ENCODE measurements around the gene BCAT1. TPM values are rescaled to one million over a fixed set of nuclear protein-coding genes. Genes with fewer than 3 reads are reported as not detected.

Gene BCAT1
- total RNA-seq, 2 donors from 2014 or later = 21.3 to 68.8 TPM

GRCh38 chr12:24903329-24904088, 45.4 kb downstream of the BCAT1 start:
- Mint-ChIP-seq H3K4me1 (peaks cover 26% of the 10 kb centered on the region), H3K36me3 (ENCODE audit: low read depth) (peaks cover 14% of the 10 kb centered on the region), H3K27ac (peak overlapping the region; percentile 13), H3K4me3 (no peak overlapping the region), H3K9me3 (peaks cover 3% of the 10 kb centered on the region), H3K27me3 (peaks cover 27% of the 10 kb centered on the region)
- ATAC-seq (replicated peaks) = no peak

- peak overlapping the region; percentile 92 for H3K27ac Mint-ChIP-seq
- H3K9me3 Mint-ChIP-seq = peaks cover 3% of the 10 kb centered on the region
- H3K4me3 Mint-ChIP-seq = no peak overlapping the region
- H3K27me3 Mint-ChIP-seq = peaks cover 30% of the 10 kb centered on the region
- ATAC-seq (replicated peaks) = peak; percentile 42
- peaks cover 14% of the 10 kb centered on the region for H3K36me3 Mint-ChIP-seq (ENCODE audit: low read depth)
- peaks cover 26% of the 10 kb centered on the region for H3K4me1 Mint-ChIP-seq
Observed at GRCh38 chr12:24902511-24903328, 46.2 kb downstream of the BCAT1 start.

- Mint-ChIP-seq H3K4me3 (no peak overlapping the region), H3K27ac (peak overlapping the region; percentile 92), H3K27me3 (peaks cover 33% of the 10 kb centered on the region), H3K4me1 (peaks cover 26% of the 10 kb centered on the region), H3K36me3 (ENCODE audit: low read depth) (peaks cover 14% of the 10 kb centered on the region), H3K9me3 (peaks cover 3% of the 10 kb centered on the region)
- ATAC-seq (replicated peaks) = no peak
Observed at GRCh38 chr12:24901576-24902461, 47.1 kb downstream of the BCAT1 start.

DNA sequence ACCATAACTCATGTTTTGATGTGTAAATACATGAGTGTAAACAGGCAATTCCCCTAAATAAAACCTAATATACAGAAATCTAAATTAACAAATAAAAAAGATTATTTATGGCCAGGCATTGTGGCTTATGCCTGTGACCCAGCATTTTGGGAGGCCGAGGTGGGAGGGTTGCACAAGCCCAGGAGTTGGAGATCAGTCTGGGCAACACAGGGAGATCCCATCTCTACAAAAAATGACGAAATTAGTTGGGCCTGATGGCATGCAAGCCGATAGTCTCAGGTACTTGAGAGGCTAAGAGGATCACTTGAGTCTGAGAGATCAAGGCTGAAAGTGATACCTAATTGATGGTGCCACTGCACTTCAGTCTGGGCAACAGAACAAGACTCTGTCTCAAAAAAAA, 48.7 kb downstream of the BCAT1 start:
- H3K4me3 Mint-ChIP-seq = no peak overlapping the region

DNA sequence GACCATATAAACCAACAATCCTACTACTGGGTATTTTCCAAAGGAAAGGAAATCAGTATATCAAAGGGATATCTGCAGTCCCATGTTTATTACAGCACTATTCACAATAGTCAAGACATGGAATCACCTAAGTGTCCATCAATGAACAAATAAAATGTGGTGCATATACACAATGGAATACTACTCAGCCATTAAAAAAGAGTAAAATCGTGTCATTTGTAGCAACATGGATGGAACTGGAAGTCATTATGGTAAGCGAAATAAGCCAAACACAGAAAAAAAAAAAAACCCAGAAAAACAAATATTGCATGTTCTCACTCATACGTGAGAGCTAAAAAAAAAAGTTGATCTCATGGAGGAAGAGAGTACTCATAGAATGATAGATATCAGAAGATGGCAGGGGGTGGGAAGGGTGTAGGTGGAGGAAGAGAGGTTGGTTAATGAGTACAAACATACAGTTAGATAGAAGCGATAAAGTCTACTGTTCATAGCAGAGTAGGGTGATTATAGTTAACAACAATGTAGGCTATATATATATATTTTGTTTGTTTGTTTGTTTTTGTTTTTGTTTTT, 49.3 kb downstream of the BCAT1 start:
- Mint-ChIP-seq H3K4me1 (peaks cover 26% of the 10 kb centered on the region), H3K4me3 (no peak overlapping the region), H3K36me3 (ENCODE audit: low read depth) (peaks cover 14% of the 10 kb centered on the region), H3K27me3 (peaks cover 36% of the 10 kb centered on the region), H3K27ac (no peak overlapping the region), H3K9me3 (peaks cover 3% of the 10 kb centered on the region)
- peak; percentile 24 for ATAC-seq (replicated peaks)

More for the DNA sequence above, 48.7 kb downstream of the BCAT1 start:
- ATAC-seq (replicated peaks) = no peak
- H3K27ac Mint-ChIP-seq = no peak overlapping the region
- peaks cover 3% of the 10 kb centered on the region for H3K9me3 Mint-ChIP-seq
- peaks cover 14% of the 10 kb centered on the region for H3K36me3 Mint-ChIP-seq (ENCODE audit: low read depth)
- peaks cover 26% of the 10 kb centered on the region for H3K4me1 Mint-ChIP-seq
- H3K27me3 Mint-ChIP-seq = peaks cover 35% of the 10 kb centered on the region

DNA sequence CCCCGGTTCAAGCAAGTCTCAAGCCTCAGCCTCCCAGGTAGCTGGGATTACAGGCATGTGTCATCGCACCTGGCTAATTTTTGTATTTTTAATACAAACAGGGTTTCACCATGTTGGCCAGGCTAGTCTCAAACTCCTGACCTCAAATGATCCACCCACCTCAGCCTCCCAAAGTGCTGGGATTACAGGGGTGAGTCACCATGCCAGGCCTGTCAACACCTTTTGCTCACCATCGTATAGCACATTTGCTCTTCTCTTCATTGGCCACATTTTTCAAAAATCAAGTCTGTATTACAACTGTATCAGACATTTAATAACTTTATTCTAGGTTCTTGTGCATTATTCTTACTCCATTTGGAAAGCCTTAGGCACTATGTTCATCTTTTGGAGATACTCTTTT, 50.3 kb downstream of the BCAT1 start:
- Mint-ChIP-seq H3K36me3 (ENCODE audit: low read depth) (peaks cover 14% of the 10 kb centered on the region), H3K27ac (no peak overlapping the region), H3K4me1 (peaks cover 23% of the 10 kb centered on the region), H3K4me3 (no peak overlapping the region), H3K27me3 (peaks cover 35% of the 10 kb centered on the region), H3K9me3 (peaks cover 3% of the 10 kb centered on the region)
- ATAC-seq (replicated peaks) = no peak

DNA sequence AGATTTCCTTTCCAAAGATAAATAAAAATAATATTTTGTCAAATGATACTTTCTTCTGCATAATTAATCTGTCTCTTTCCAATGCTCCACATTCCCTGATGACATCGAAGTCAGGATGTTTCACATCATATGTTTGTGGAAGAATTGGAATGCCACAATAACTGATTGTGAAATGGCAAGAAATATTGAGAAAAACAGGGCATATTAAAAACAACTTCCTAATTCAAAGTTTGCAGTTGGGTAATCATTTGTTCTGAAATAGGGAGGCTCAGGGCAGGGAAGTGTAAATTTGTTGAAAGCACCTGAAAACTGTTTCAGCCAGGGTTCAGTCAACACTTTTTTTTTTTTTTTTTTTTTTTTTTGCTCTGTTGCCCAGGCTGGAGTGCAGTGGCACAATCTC, 50.7 kb downstream of the BCAT1 start:
- Mint-ChIP-seq H3K27ac (no peak overlapping the region), H3K4me1 (peaks cover 20% of the 10 kb centered on the region)
- no peak for ATAC-seq (replicated peaks)

DNA sequence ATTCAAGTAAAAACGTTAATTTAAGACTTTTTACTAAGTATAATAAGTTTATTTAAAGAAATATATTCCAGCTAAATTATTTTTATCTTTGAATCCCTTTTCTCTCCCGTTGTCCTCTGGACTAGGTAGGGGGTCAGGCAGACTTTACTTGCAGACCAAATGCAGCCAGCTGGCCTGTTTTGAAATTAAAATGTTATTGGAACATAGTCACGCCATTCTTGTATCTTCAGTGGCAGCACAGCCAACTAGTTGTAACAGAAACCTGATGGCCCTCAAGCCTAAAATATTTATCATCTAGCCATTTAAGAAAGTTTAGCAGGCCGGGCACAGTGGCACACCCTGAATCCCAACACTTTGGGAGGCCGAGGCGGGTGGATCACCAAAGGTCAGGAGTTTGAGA, 52.7 kb downstream of the BCAT1 start:
- H3K36me3 Mint-ChIP-seq (ENCODE audit: low read depth) = peaks cover 5% of the 10 kb centered on the region
- ATAC-seq (replicated peaks) = no peak
- no peak overlapping the region for H3K27ac Mint-ChIP-seq
- H3K27me3 Mint-ChIP-seq = peaks cover 28% of the 10 kb centered on the region
- H3K4me1 Mint-ChIP-seq = peaks cover 10% of the 10 kb centered on the region
- H3K4me3 Mint-ChIP-seq = no peak overlapping the region
- H3K9me3 Mint-ChIP-seq = peaks cover 3% of the 10 kb centered on the region

More for the DNA sequence above, 50.7 kb downstream of the BCAT1 start:
- Mint-ChIP-seq H3K9me3 (peaks cover 3% of the 10 kb centered on the region), H3K36me3 (ENCODE audit: low read depth) (peaks cover 14% of the 10 kb centered on the region), H3K27me3 (peaks cover 32% of the 10 kb centered on the region), H3K4me3 (no peak overlapping the region)

- peaks cover 6% of the 10 kb centered on the region for H3K4me1 Mint-ChIP-seq
- no peak overlapping the region for H3K27ac Mint-ChIP-seq
- H3K27me3 Mint-ChIP-seq = peaks cover 25% of the 10 kb centered on the region
- ATAC-seq (replicated peaks) = no peak
- no peak overlapping the region for H3K4me3 Mint-ChIP-seq
- H3K36me3 Mint-ChIP-seq (ENCODE audit: low read depth) = no peaks in the 10 kb centered on the region
- H3K9me3 Mint-ChIP-seq = peaks cover 3% of the 10 kb centered on the region
Observed at GRCh38 chr12:24895612-24896011, 53.3 kb downstream of the BCAT1 start.

DNA sequence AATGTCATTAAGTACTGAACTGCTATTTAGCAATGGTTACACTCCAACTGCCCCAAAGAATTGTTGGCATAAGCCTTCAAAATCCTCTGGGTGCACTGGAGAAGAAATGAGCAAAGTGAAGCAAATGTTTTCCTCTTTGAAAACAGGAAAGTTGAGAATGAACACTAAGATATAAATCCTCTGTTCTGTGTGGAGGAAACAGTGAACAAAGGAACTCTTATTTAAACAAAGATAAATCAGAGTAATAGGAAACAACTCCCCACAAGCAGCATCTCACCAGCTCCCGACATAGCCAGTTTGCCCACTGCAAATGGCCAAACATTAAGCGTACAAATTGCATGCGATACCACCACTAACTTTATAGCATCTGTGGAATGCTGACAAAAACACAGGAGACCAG, 54.0 kb downstream of the BCAT1 start:
- no peak overlapping the region for H3K27ac Mint-ChIP-seq
- peaks cover 3% of the 10 kb centered on the region for H3K9me3 Mint-ChIP-seq
- peaks cover 25% of the 10 kb centered on the region for H3K27me3 Mint-ChIP-seq
- no peak for ATAC-seq (replicated peaks)
- no peak overlapping the region for H3K4me3 Mint-ChIP-seq
- H3K36me3 Mint-ChIP-seq (ENCODE audit: low read depth) = no peaks in the 10 kb centered on the region
- peaks cover 5% of the 10 kb centered on the region for H3K4me1 Mint-ChIP-seq

GRCh38 chr12:24890048-24890803, 58.7 kb downstream of the BCAT1 start:
- Mint-ChIP-seq H3K4me1 (no peaks in the 10 kb centered on the region), H3K27me3 (peaks cover 8% of the 10 kb centered on the region), H3K36me3 (ENCODE audit: low read depth) (no peaks in the 10 kb centered on the region), H3K27ac (no peak overlapping the region), H3K9me3 (no peaks in the 10 kb centered on the region), H3K4me3 (no peak overlapping the region)
- ATAC-seq (replicated peaks) = no peak

DNA sequence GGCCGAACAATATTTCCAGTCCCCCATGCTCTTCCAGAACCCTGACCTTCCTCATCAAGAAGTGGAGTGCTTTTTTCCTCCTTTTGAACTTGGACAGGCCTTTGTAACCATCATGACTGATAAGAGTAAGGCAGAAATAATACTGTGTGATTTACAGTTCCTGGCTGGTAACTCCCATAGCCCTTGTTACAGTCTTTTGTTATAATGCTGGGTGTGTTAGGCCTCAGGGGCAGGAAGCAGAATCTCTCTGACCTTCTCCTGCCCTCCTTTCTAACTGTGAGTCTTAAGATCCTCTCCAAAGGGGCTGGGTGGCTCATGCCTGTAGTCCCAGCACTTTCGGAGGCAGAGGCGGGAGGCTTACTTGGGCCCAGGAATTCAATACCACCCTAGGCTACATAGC, 59.5 kb downstream of the BCAT1 start:
- ATAC-seq (replicated peaks) = no peak
- Mint-ChIP-seq H3K27ac (no peak overlapping the region), H3K36me3 (ENCODE audit: low read depth) (no peaks in the 10 kb centered on the region), H3K9me3 (no peaks in the 10 kb centered on the region), H3K4me1 (no peaks in the 10 kb centered on the region), H3K4me3 (no peak overlapping the region), H3K27me3 (peaks cover 5% of the 10 kb centered on the region)

GRCh38 chr12:24888813-24889212, 60.1 kb downstream of the BCAT1 start:
- Mint-ChIP-seq H3K4me3 (no peak overlapping the region), H3K27ac (no peak overlapping the region), H3K36me3 (ENCODE audit: low read depth) (no peaks in the 10 kb centered on the region), H3K9me3 (no peaks in the 10 kb centered on the region), H3K27me3 (peaks cover 4% of the 10 kb centered on the region), H3K4me1 (no peaks in the 10 kb centered on the region)
- ATAC-seq (replicated peaks) = no peak
